ENCODE data around the gene METTL26.

METTL26 gene

DNA sequence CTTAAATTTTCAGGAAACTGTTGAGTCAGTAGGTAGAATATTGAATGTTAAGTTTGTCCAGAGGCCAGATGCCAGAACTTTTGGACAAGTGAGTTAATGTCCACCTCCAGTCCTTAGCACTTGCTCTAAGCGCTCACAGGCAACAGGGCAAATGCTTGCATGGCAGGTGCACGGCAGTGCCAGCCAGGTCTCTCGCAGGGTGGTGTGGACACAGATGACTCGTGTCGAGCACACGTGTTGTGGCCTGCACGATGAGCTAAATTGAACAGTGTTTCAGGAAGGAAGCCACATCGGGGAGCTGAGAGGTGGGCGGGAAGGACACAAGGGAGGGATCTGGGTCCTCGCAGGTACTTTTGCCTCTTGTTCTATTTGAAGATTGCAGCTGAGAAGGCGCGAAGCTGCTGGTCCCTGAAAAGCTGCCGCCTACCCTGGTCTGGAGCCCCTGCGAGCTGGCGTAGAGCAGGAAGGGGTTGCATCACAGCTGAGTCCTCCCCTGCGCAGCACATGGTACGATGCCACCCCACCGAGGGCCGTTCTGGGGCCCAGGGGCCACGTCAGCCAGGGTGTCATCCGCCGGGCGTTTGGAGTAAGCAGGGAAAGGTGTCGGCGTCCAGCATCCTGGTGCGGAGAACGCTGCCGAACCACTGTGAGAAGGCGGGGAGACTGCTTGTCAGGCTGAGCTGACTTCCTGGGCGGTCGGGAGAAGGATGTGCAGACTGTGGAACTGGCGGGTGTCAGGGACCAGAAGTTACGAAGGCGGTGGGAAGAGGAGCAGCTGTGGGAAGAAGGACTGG, 40.0 kb downstream of the METTL26 start:
- no peak for DNase-seq (ENCODE audit: low spot score)

DNA sequence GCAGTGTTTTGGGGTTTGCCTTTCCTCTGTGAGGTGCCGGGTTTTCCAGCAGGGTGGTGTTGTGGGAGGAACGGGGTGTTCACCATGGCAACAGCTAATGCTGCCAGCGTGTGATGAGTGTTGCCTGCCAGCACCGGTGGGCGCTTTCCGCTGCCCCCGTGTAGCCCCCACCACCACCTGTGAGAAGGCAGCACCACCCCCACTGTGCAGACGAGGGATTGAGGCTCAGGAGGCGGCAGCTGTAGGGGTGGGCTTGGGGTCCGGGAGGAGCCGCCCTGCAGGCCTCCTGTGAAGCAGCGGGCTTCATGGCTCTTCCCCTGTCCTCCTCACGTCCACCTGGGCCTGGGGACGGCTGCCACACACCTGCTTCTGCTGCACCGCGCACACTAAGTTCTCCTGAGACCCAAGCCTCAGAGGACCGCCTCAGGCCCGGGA, 41.0 kb downstream of the METTL26 start:
- no peak for DNase-seq (ENCODE audit: low spot score)

DNA sequence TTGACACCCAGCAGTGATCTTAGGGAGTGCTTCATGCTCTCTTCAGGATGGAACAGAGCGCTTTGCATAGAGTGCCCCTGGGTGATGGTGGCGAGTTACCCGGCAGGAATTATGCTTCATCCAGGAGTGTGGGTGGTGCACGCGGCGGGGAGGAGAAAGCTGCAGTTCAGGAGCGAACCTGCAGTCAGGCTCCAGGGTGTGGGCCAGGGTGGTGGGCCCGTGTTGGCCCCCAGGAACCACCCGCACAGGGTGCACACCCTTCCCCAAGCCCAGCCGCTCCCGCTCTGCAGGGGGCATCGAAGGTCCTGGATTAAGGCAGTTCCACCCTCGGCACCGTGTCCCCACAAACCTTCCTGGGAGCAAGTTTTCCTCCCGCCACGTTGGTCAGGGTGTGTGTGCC, 42.3 kb downstream of the METTL26 start:
- no peak for DNase-seq (ENCODE audit: low spot score)

DNA sequence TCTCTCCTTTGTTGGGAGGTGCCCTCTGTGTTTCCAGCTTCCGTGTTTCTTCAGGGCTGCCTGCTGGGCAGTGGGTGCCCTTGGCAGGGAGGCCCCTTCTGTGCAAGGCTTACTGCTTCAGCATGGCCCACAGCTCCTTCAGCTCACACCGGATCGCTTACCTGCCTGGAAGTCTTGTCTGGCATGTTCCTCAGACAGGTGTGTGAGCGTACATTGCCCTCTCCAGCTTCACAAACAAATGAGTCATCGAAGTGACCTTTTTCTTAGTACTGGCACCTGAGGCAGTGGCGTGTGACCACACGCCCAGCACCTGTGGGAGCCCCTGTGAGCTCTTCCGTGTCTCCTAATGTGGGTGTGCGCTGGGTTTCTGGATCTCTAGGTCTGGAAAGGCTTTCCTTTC, 42.7 kb downstream of the METTL26 start:
- DNase-seq (ENCODE audit: low spot score), result peak; percentile 84

DNA sequence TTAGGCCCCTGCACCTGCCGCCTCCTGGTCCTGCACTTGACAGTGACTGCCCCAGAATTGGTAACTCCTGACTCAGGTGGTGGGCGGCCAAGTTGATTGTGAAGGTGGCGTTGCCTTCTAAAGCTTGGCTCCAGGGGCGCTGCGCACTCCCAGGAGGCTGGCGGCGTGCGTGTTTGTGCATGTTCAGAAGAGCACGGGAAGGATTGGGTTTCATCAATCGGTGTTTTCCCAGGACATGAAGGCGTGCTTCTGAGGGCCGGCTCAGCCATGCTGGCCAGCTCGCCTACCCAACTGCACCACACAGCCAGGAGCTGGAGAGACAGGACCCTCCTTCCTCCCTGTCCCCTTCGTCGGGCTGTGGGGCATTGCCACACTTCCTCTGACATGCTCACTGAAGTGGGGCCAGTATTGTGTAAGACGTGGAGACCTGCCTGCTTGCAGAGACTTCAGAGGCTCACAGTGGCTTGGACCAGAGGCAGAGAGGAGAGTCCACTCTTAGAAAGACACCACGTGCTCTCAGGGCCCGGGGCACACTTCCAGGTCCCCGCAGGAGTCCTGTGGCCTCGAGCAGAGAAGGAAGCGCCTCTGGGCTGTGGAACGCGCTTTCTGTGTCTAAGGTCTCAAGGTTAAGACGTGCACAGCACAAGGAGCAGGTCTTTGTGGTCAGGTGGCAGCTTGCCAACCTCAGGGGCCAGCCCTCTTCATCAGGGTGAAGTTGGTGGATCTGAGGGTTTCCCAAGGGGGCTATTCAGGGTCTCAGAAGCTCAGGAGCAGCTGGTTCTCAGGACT, 43.4 kb downstream of the METTL26 start:
- DNase-seq (ENCODE audit: low spot score), result peak; percentile 53

DNA sequence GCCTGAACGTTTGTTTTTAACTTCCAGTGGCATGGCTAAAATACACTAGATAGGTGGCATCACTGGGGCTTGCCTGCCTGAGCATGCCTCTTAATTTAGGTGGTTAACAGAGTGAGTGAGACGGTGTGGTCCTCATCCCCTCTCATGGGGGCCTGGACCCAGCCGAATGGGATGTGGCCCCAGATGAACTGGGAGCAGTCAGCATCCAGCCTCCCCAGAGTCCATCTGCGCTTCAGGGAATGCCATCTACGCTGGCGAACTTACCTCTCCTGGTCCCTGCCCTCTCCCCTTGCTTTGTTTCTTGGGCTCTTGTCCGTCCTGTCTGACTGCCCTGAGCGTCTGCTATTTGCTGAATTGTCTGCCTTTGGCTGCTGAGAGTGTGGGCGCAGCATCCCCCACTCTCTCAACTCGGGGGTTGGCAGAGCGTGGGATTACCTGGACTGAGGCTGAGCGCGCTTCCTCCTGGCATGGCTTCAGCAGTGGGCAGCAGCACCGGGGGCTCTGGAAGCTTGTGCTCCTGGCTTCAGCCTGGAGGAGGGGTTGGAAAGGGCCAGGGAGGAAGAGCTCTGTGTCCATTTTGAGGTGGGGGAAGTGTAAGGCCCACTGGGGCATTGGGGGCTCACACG, 44.1 kb downstream of the METTL26 start:
- no peak for DNase-seq (ENCODE audit: low spot score)

DNA sequence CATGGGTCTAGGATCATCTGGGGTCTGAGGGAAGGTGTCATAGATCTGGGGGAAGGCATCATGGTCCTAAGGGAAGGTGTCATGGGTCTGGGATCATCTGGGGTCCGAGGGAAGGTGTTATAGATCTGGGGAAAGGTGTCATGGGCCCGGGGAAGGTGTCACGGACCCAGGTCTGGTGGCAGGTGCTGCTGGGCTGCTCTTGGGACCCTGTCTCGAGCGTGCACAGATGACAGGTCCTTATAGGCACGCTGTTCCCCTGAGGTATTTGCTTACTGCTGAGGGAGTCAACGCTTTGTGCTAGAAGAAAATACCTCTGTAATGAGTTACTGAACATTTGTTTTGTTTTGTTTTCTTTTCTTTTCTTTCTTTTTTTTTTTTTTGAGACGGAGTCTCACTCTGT, 44.9 kb downstream of the METTL26 start:
- no peak for DNase-seq (ENCODE audit: low spot score)

DNA sequence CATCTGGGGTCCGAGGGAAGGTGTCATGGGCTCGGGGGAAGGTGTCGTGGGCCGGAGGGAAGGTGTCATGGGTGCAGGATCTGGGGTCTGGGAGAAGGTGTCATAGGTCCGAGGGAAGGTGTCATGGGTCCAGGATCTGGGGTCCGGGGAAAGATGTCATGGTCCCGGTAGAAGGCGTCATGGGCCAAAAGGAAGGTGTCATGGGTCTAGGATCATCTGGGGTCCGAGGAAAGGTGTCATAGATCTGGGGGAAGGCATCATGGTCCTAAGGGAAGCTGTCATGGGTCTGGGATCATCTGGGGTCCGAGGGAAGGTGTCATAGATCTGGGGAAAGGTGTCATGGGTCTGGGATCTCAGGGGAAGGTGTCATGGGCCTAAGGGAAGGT, 45.3 kb downstream of the METTL26 start:
- DNase-seq (ENCODE audit: low spot score), result no peak

DNA sequence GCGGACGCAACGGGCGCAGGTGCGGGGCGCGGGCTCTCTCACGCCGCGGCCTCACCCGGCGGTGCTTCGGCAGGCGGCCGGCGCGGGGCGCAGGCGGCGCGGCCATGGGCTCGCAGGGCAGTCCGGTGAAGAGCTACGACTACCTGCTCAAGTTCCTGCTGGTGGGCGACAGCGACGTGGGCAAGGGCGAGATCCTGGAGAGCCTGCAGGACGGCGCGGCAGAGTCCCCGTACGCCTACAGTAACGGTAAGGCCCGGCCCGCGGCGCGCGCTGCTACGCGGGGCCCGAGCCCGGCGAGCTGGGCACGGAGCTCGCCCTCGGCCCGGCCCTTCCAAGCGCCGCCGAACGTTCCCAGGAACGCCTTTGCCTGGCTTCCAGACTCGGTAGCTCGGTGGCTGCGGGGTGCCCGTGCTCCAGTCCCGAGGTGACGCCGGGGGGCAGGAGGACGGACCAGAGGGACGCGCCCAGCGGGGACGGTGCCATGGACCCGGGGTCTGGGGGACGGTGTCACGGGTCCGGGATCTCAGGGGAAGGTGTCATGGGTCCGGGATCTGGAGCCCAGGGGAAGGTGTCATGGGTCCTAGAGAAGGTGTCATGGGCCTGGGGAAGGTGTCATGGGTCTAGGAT, 45.8 kb downstream of the METTL26 start:
- DNase-seq (ENCODE audit: low spot score), result no peak

DNA sequence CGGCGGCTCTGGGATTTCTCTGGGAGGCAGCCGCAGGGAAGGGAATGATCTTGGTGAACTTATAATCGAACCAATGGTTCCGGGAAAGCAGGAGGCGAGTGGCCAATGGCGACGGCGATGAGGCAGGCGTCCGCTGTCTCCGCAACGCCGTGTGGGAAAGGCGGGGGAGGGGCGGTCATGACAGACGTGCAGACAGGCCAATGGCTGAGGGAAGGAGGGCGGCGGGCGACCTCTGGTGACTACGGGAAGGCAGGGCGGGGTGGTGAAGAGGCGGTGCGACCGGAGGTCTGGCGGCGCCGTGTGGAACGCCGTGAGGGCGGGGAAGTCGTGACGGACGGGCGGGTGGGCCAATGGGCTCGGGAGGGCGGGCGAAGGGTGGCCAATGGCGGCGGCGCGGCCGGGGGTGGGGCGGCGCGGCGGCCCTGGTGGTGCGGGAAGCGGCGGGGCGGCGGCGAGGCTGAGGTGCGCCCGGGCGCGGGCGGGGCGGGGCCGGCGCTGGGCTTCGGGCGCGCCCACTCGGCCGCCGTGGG, 46.4 kb downstream of the METTL26 start, which contains the start of gene RAB40C:
TSS of gene RAB40C (plus strand) at position 409 of the 530 bp plus-strand sequence. CDS start 226 bp downstream, outside the sequence.
- DNase-seq (ENCODE audit: low spot score), result peak; percentile 97

DNA sequence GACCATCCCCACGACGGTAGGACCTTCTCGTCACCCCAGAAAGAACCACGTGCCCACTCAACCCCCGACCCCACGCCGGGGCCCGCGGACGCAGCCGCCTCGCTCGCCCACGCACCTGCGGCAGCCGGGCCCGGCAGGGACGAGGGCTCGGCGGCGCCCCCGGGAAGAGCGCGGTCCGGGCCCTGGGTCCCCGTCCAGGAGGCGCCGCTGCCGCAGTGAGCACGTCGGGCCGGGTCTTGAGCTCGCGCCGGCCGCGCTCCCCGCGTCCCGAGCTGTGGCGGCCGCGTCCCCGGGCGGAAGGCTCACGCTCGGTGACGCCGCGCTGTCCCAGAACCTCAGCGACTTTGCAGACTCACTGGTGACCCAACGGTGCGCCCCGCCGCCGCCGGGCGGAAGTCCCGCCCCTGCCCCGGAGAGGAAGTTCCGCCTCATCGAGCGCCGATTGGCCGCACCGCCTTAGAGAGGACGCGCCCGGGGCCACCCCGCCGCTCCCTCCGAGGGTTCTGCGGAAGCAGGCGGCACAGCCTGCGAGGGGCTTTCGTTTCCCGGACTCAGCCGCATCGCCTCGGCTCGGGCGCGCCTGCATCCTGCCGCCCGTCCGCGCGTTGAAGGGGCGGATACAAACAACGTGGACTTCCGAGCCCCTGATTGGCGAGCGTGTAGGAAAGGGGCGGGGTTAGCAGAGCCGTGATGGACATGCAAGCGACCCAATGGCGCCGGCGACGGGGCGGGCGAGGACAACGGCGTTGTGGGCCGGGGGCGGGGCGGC, 47.0 kb downstream of the METTL26 start:
- peak; percentile 93 for DNase-seq (ENCODE audit: low spot score)

DNA sequence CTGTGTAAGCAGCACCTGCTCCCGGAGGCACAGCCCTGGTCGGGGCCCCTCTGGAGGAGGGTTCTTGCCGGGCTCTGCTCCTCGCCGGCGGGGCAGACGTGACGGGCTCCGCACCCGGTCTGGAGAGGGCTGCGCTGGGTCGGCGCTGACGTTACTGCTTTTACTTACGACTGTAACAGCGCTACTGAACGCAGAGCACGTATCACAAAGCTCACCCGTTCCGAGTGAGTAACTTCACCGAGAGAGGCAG, 47.5 kb downstream of the METTL26 start:
- no peak for DNase-seq (ENCODE audit: low spot score)

DNA sequence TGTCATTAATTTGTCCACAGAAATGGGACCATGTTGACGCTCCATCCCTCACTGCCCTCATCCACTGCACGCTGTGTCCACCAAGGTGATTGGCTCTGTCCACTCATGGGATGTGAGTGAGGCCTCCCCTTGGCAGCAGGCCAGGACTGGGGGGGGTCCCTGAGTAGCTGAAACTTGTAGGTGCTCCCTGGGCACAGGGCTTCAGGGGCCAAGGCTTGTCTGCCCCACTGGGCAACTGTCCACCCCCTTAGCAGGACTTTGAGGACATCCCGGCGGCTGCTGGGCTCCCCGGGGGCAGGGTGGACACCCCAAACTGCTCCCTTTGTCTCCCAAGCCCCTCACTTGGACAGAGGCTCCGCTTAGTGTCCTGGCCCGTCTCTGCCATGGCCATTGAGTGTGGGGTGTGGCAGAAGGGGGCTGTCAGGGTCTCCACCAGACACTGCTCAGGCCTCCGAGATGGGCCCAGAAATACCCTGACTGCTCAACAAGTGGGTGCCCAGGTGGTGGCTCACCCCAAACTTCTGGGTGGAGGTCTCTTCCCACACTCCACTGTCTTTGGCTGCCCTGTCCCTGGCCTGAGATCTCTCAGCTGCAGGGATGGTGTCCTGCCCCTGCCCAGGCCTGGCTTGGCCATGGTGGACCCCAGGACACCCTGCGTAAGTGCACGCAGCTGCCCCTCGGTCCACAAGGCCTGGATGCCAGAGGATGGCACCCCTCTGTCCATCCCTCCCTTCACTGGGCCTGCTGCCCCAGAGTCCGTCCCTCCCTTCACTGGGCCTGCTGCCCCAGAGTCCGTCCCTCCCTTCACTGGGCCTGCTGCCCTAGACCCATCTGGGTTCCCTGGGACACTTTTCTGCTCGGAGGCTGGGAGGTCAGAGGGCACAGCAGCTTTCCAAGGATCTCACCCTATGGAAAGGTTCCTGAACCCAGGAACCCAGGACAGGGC, 49.2 kb downstream of the METTL26 start:
- no peak for DNase-seq (ENCODE audit: low spot score)

DNA sequence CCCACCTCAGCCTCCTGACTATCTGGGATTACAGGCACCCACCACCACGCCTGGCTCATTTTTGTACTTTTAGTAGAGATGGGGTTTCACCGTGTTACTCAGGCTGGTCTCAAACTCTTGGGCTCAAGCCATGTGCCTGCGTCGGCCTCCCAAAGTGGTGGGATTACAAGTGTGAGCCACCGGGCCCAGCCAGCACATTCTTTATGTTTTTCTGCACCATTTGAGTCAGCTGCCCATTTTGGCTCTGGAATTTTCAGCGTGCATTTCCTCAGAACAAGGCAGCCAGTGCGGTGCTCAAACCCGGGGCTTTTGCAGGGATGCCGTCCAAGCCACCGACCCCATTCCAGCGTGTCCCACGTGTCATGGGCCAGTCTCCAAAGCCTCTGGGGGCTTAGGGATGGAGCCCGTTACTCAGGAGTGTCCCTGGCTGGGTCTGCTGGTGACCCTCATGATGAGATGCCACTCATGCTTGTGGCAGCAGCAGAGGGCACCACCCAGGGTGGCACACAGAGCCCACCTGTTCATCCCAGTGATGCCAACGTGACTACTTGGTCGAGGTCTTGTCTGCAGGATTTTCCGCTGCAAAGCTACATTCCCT, 50.0 kb downstream of the METTL26 start:
- no peak for DNase-seq (ENCODE audit: low spot score)

DNA sequence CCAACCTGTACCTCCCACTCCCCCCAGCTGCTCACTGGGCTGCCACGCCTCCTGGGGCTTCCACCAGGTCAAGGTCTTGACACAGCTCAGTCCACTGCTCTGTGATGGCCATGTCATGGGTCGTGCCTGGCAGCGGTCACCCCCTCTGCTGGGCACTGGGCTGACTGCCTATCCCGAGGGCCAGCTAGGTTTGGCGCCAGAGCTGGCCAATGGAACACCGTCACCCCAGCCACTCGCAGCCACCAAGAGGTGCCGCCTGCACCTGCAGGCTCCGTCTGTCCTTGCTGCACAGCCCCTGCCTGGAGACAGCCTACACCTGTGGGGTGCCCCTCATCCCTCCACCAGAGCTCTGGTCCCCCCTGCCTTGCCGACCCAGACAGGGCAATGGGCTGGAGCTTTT, 50.8 kb downstream of the METTL26 start:
- DNase-seq (ENCODE audit: low spot score), result no peak

All from LoVo (cell line).